ENCODE measurements around the gene TCERG1L.
"Not testable (repeated sequence)": the region's sequence is repeated elsewhere in the genome, so short reads cannot be mapped to it uniquely, and the experiment has no call there.

Gene TCERG1L

DNA sequence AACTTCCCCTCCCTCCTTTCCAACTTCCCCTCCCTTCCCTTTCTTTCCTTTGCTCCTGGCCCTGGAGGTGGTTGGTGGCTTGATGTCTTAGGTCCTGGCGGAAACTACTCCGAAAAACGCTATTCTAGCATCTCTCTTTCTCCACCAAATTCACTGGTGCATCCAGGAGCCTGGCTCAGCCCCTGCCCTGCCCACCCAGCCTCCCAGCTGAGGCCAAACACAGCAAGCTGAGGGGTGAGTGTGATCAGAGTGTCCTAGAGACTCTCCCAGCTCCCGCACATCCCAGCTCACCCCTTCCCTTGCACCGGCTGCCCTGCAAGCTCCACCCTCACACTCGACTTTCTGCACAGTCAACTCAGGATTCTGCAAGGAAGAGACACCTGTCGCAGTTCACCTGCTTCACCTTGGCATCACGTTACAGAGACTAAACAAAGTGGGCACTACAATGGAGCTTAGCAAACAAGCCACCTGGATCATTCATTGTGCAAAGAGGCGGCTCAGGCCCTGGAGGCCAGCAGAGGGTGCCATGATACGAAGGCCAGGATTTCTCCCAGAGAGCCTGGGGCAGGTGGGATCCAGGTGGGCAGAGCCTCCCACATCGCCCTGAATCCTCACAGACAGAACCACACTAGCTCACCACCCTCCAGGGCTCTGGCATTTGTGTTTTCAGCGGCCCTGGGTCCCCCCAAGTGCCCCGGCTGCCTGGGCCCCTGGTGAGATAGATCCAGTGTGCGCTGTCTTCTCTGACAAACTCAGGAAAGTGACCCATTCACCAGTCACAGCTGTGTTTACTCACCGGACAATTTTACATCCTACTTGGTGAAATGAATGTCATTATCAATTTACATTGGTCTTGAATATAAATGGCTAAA, 169.6 kb downstream of the TCERG1L start:
- FAIRE-seq = no peak
- TF ChIP-seq POLR2AphosphoS5 (IDR thresholded peaks at IDR 0.05; ENCODE audit: low read depth, low read length) = no peak
- no peak for TF ChIP-seq POLR2A (IDR thresholded peaks at IDR 0.05; ENCODE audit: low read depth, low read length)
- TF ChIP-seq TAF1 (IDR thresholded peaks at IDR 0.05; ENCODE audit: borderline replicate concordance, low read depth, low read length) = no peak
- DNase-seq (ENCODE audit: insufficient read length) = no peak

DNA sequence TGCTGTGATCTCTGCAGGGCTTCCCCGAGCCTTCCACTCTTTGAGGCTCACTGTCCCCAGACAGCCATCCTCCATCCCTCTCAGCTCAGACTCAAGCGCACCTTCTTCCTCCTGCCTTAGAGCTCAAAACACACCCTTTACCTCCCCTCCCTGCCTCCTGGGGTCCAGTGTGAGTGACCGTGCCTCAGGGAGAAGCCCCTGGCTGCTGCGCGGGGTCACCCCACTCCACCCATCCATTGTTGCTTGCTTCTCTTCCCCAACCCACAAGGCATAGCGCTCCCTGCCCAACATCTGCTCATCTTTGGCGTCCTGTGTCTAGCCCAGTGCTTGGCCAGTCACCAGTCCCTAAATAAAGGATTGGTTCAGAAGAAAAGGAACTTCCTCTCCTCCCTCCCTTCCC, 170.3 kb downstream of the TCERG1L start:
- DNase-seq (ENCODE audit: insufficient read length) = no peak
- TF ChIP-seq POLR2AphosphoS5 (IDR thresholded peaks at IDR 0.05; ENCODE audit: low read depth, low read length) = no peak
- TF ChIP-seq POLR2A (IDR thresholded peaks at IDR 0.05; ENCODE audit: low read depth, low read length) = no peak
- no peak for TF ChIP-seq TAF1 (IDR thresholded peaks at IDR 0.05; ENCODE audit: borderline replicate concordance, low read depth, low read length)
- FAIRE-seq = no peak

DNA sequence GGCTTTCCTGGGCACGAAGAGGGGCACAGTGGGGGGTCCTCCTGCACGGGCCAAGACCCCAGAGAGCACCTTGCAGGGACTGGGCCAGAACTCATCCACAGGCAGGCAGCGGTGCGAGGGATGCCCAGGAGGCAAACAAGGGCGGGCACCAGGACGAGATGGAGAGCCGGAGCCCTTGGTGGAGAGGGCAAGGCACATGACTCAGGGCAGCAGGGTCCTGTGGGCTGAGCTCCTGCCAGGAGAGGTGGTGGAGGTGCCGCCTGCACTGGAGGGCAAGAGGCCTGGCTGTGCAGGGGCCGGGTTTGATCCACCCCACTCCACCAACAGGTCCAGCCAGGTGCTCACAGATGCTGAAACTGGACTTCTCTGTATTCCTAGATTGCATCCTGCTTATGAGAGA, 170.9 kb downstream of the TCERG1L start:
- DNase-seq (ENCODE audit: insufficient read length) (no peak), FAIRE-seq (no peak)
- TF ChIP-seq POLR2A (IDR thresholded peaks at IDR 0.05; ENCODE audit: low read depth, low read length) (no peak), POLR2AphosphoS5 (IDR thresholded peaks at IDR 0.05; ENCODE audit: low read depth, low read length) (no peak), TAF1 (IDR thresholded peaks at IDR 0.05; ENCODE audit: borderline replicate concordance, low read depth, low read length) (no peak)

DNA sequence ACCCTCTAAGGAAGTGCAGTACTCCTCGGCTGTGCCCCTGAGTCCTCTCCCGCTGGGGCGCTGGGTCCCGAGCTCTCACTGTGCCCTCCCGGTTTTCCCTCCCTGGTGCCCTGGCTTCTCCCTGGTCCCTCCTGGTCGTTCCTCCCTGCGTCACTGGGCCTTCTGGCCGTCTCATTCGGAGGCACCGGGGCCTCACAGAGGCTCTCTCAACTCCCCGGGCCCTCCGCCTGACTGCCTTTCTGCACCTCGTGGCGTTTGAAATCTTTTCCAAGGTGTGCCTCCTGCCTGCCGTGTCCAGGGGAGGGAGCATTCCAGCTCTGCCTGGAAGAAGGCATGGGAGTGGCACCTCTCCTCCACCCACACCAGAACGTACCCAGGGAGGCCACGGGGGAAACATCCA, 174.3 kb downstream of the TCERG1L start:
- DNase-seq (ENCODE audit: insufficient read length) (no peak), FAIRE-seq (no peak)
- TF ChIP-seq TAF1 (IDR thresholded peaks at IDR 0.05; ENCODE audit: borderline replicate concordance, low read depth, low read length) (no peak), POLR2AphosphoS5 (IDR thresholded peaks at IDR 0.05; ENCODE audit: low read depth, low read length) (no peak), POLR2A (IDR thresholded peaks at IDR 0.05; ENCODE audit: low read depth, low read length) (no peak)

DNA sequence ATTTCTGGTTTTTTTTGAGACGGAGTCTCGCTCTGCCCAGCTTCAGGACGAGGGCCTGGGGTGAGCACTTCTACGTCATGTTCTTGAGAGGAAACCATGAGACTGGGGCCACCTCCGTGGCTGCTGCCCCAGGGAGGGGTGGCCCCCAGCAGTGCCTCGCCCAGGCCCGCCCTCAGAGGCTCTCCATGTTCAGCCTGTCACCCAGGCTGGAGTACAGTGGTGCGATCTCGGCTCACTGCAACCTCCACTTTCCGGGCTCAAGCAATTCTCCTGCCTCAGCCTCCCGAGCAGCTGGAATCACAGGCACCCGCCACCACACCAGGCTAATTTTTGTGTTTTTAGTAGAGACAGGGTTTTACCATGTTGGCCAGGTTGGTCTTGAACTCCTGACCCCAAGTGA, 175.2 kb downstream of the TCERG1L start:
- not testable (repeated sequence) for FAIRE-seq

DNA sequence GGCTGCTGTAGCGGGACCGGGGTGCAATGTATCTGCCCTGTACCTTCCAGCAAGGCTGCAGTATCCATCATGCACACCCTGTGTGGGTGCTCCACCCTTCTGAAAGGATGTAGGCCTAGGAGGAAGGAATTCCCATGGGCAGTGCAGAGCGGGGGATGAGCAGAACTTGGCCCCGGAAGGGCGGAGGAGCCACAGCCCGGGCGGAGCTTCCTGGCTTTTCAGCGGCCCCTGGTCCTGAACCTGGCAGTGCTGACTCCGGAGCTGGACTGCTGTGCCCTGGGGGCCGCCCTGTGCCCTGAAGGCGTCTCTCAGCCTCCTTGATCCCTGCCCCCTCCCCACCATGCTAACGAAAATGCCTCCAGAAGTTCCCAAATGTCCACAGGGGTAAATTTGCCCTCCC, 175.8 kb downstream of the TCERG1L start:
- no peak for FAIRE-seq

More for the DNA sequence above, 175.2 kb downstream of the TCERG1L start:
- not testable (repeated sequence) for DNase-seq (ENCODE audit: insufficient read length)

DNA sequence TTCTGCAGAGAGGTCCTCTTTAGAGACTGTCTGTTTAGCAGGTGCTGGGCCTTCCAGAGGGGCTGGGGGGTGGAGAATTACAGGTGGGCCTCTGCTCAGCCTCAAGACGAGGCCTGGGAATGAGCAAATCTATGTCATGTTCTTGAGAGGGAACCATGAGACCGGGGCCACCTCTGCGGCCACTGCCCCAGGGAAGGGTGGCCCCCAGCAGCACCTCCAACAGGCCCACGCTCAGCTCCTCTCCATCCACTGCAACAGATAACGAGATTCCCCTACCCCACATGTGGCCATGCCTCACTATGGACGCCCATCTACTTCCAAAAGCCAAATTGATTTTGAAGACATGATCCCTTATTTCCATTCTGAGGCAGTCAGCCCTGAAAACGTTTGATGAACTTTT, 176.9 kb downstream of the TCERG1L start:
- DNase-seq (ENCODE audit: insufficient read length) = no peak
- TF ChIP-seq POLR2AphosphoS5 (IDR thresholded peaks at IDR 0.05; ENCODE audit: low read depth, low read length) = no peak
- TF ChIP-seq POLR2A (IDR thresholded peaks at IDR 0.05; ENCODE audit: low read depth, low read length) = no peak
- TF ChIP-seq TAF1 (IDR thresholded peaks at IDR 0.05; ENCODE audit: borderline replicate concordance, low read depth, low read length) = no peak
- no peak for FAIRE-seq

More for the DNA sequence above, 175.8 kb downstream of the TCERG1L start:
- TF ChIP-seq POLR2A (IDR thresholded peaks at IDR 0.05; ENCODE audit: low read depth, low read length) (no peak), TAF1 (IDR thresholded peaks at IDR 0.05; ENCODE audit: borderline replicate concordance, low read depth, low read length) (no peak), POLR2AphosphoS5 (IDR thresholded peaks at IDR 0.05; ENCODE audit: low read depth, low read length) (no peak)
- no peak for DNase-seq (ENCODE audit: insufficient read length)

DNA sequence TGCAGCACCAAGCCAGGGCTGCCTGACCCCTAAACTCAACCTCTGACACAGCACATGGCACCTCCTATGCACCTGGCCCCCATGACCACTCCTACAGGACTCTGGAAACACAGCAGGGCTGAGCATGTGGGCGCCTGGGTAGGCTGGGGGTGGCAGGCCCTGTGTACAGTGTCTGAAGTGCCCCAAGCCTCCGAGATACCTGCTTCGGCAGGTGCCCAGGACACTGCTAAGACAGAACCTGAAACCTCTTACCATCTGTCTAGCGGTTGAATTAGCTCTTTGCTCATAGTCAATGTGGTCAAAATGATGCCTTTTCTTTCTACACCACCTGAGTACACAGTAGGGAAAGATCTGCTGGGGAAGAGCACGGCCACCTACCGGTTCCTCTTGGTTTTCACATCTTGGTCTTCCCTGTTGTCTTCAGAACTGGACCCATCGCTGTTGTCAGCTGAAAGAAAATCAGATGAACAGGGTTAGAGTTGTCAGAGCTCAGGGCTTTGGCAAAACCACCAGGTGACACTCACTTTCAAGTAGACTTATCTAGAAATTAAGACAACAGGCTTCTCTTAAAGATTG, 177.4 kb downstream of the TCERG1L start:
- no peak for DNase-seq (ENCODE audit: insufficient read length)
- TF ChIP-seq POLR2A (IDR thresholded peaks at IDR 0.05; ENCODE audit: low read depth, low read length) = no peak
- no peak for TF ChIP-seq TAF1 (IDR thresholded peaks at IDR 0.05; ENCODE audit: borderline replicate concordance, low read depth, low read length)
- no peak for TF ChIP-seq POLR2AphosphoS5 (IDR thresholded peaks at IDR 0.05; ENCODE audit: low read depth, low read length)
- FAIRE-seq = no peak

DNA sequence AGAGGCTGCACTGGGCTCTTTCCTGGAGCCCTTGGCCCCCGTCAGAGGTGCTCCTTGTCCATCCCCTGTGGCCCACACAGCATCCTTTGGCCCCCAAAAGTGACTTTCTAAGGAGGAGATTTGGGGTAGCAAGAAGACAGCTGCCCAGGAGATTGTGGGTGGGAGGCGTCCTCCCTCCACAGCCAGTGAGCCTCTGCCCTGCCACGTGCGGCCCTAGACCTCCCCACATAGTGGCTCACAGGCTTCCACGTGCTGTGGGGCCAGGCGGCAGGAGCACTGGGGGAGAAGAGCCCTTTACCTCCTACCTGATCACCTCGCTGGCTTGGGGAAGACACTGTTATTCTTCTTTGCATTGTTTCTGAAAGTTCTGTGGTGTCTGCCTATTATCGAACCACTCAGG, 178.8 kb downstream of the TCERG1L start:
- no peak for FAIRE-seq
- DNase-seq (ENCODE audit: insufficient read length) = no peak
- TF ChIP-seq TAF1 (IDR thresholded peaks at IDR 0.05; ENCODE audit: borderline replicate concordance, low read depth, low read length) (no peak), POLR2AphosphoS5 (IDR thresholded peaks at IDR 0.05; ENCODE audit: low read depth, low read length) (no peak), POLR2A (IDR thresholded peaks at IDR 0.05; ENCODE audit: low read depth, low read length) (no peak)

DNA sequence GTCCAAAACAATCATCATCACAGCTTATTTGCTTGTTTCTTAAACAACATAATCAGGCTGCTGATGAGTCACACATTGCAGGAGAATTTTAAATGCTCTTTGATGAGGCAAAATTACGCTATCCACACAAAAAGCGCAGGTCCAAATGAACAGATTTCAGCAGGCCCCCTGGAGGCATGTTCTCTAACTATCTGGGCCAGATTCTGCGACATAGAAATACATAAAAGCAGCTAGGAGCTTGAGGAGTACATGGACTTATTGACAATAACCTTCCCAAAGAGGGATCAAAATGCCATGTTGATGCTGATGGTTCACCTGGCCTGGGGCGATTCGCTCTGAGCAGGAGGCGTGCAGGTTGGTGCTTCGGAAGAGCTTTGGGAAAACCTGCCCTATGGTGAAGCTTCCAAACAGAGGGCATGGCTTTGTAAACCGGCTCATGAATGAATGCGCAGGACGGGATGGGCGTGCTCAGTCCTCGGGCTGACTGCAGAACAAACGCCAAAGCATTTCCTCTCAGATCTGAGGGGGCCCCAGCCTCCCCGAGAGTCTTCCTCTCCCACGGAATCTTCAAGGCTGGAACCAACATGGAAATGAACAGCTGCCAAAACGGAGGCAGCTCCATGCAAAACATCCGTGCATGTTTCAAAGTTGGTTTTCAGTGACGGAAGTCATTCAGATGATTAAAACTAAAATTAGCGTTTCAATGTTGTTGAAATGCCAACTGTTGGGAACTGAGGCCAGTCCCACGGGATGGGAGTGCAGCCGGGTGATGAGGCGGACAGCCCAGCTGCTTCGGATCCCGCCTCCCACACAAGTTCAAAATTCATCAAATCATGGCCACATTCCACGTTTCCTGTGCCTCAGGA, 179.6 kb downstream of the TCERG1L start:
- no peak for FAIRE-seq
- DNase-seq (ENCODE audit: insufficient read length) = no peak
- no peak for TF ChIP-seq POLR2A (IDR thresholded peaks at IDR 0.05; ENCODE audit: low read depth, low read length)
- TF ChIP-seq TAF1 (IDR thresholded peaks at IDR 0.05; ENCODE audit: borderline replicate concordance, low read depth, low read length) = no peak
- TF ChIP-seq POLR2AphosphoS5 (IDR thresholded peaks at IDR 0.05; ENCODE audit: low read depth, low read length) = no peak

DNA sequence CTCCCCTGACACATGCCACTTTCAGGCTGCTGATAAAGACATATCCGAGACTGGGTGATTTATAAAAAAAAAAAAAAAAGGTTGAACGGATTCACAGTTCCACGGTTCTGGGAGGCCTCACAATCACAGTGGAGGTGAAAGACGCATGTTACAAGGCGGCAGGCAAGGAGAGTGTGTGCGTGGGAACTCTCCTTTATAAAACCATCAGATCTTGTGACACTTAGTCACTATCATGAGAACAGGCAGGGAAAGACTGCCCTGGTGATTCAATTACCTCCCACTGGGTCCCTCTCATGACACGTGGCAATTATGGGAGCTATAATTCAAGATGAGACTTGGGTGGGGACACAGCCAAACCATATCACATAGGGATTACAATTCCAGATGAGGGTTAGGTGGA, 181.5 kb downstream of the TCERG1L start:
- DNase-seq (ENCODE audit: insufficient read length) = no peak
- no peak for TF ChIP-seq TAF1 (IDR thresholded peaks at IDR 0.05; ENCODE audit: borderline replicate concordance, low read depth, low read length)
- no peak for TF ChIP-seq POLR2AphosphoS5 (IDR thresholded peaks at IDR 0.05; ENCODE audit: low read depth, low read length)
- no peak for TF ChIP-seq POLR2A (IDR thresholded peaks at IDR 0.05; ENCODE audit: low read depth, low read length)
- no peak for FAIRE-seq
